ENCODE results near the gene H6PD.

The H6PD gene

DNA sequence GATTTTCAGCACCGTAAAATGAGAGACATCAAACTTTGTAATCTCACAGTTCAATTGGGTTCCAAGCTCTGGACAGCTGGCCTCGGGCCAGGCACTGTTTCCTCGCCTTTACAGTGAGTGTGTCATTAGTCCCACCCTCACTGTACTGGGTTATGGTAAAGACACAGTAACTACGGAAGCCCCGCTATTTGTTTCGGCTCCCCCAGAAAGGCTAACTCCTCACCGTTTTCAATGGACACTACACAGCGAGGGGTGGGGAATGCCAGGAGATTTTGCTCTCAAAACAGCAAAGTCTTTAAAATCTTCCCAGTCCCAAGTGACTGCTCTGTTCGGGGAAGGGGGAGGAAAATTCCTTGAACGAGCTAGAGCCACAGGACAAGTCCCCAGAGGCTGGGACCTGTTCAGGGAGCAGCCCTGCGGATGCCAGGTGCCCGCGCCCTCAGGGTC lies 57.4 kb downstream of the H6PD start:
- 3 to 34% methylated on average over 4 to 7 of the region's 13 CpGs for WGBS, 2 experiments (ENCODE audit: insufficient coverage in 2 of 2)
- H3K4me3 ChIP-seq (ENCODE audit: extremely low read depth, insufficient read depth, low read length, poor library complexity, severe bottlenecking): peak overlapping the region; percentile 78
- peaks cover 27% of the 10 kb centered on the region for H3K4me1 ChIP-seq (ENCODE audit: control insufficient read depth, insufficient read depth, low read length, poor library complexity, severe bottlenecking)
- peaks cover 7% of the 10 kb centered on the region for H3K9me3 ChIP-seq (ENCODE audit: control insufficient read depth, low read length)
- H3K27ac ChIP-seq (ENCODE audit: low read depth, low read length, severe bottlenecking): no peak overlapping the region
- H3K36me3 ChIP-seq (ENCODE audit: control insufficient read depth, insufficient read depth, low read length): peaks cover 12% of the 10 kb centered on the region

GRCh38 chr1:9292361-9293240 lies 58.0 kb downstream of the H6PD start, which contains the start of gene SPSB1:
SPSB1 (plus strand) TSS chr1:9292894; CDS start chr1:9355892, 62,998 bp downstream.
- WGBS, 2 experiments (ENCODE audit: insufficient coverage in 2 of 2): 1 to 4% methylated on average over 68 to 80 of the region's 119 CpGs
- Histone ChIP-seq H3K9me3 (ENCODE audit: control insufficient read depth, low read length) (peaks cover 7% of the 10 kb centered on the region), H3K36me3 (ENCODE audit: control insufficient read depth, insufficient read depth, low read length) (peaks cover 12% of the 10 kb centered on the region), H3K4me1 (ENCODE audit: control insufficient read depth, insufficient read depth, low read length, poor library complexity, severe bottlenecking) (peaks cover 27% of the 10 kb centered on the region), H3K27ac (ENCODE audit: low read depth, low read length, severe bottlenecking) (peak within 1 kb of the TSS; percentile 10), H3K4me3 (ENCODE audit: extremely low read depth, insufficient read depth, low read length, poor library complexity, severe bottlenecking) (peak within 1 kb of the TSS; percentile 78)

GRCh38 chr1:9293241-9293532 lies 58.6 kb downstream of the H6PD start:
- peaks cover 4% of the 10 kb centered on the region for H3K9me3 ChIP-seq (ENCODE audit: control insufficient read depth, low read length)
- peak overlapping the region; percentile 10 for H3K27ac ChIP-seq (ENCODE audit: low read depth, low read length, severe bottlenecking)
- peak overlapping the region; percentile 78 for H3K4me3 ChIP-seq (ENCODE audit: extremely low read depth, insufficient read depth, low read length, poor library complexity, severe bottlenecking)
- 0 to 1% methylated on average over 32 to 37 of the region's 43 CpGs for WGBS, 2 experiments (ENCODE audit: insufficient coverage in 2 of 2)
- peaks cover 27% of the 10 kb centered on the region for H3K4me1 ChIP-seq (ENCODE audit: control insufficient read depth, insufficient read depth, low read length, poor library complexity, severe bottlenecking)
- H3K36me3 ChIP-seq (ENCODE audit: control insufficient read depth, insufficient read depth, low read length): peaks cover 15% of the 10 kb centered on the region

GRCh38 chr1:9293533-9294404 lies 59.2 kb downstream of the H6PD start:
- H3K9me3 ChIP-seq (ENCODE audit: control insufficient read depth, low read length): no peaks in the 10 kb centered on the region
- H3K4me1 ChIP-seq (ENCODE audit: control insufficient read depth, insufficient read depth, low read length, poor library complexity, severe bottlenecking): peaks cover 27% of the 10 kb centered on the region
- peak overlapping the region; percentile 78 for H3K4me3 ChIP-seq (ENCODE audit: extremely low read depth, insufficient read depth, low read length, poor library complexity, severe bottlenecking)
- H3K27ac ChIP-seq (ENCODE audit: low read depth, low read length, severe bottlenecking): no peak overlapping the region
- 9 to 10% methylated on average over 40 of the region's 41 CpGs for WGBS, 2 experiments (ENCODE audit: insufficient coverage in 2 of 2)
- peaks cover 15% of the 10 kb centered on the region for H3K36me3 ChIP-seq (ENCODE audit: control insufficient read depth, insufficient read depth, low read length)

GRCh38 chr1:9294405-9294773 lies 59.8 kb downstream of the H6PD start:
- H3K4me3 ChIP-seq (ENCODE audit: extremely low read depth, insufficient read depth, low read length, poor library complexity, severe bottlenecking): peak overlapping the region; percentile 78
- peaks cover 27% of the 10 kb centered on the region for H3K4me1 ChIP-seq (ENCODE audit: control insufficient read depth, insufficient read depth, low read length, poor library complexity, severe bottlenecking)
- peaks cover 15% of the 10 kb centered on the region for H3K36me3 ChIP-seq (ENCODE audit: control insufficient read depth, insufficient read depth, low read length)
- no peaks in the 10 kb centered on the region for H3K9me3 ChIP-seq (ENCODE audit: control insufficient read depth, low read length)
- 85 to 100% methylated on average over 2 to 3 of the region's 6 CpGs for WGBS, 2 experiments (ENCODE audit: insufficient coverage in 2 of 2)
- no peak overlapping the region for H3K27ac ChIP-seq (ENCODE audit: low read depth, low read length, severe bottlenecking)

DNA sequence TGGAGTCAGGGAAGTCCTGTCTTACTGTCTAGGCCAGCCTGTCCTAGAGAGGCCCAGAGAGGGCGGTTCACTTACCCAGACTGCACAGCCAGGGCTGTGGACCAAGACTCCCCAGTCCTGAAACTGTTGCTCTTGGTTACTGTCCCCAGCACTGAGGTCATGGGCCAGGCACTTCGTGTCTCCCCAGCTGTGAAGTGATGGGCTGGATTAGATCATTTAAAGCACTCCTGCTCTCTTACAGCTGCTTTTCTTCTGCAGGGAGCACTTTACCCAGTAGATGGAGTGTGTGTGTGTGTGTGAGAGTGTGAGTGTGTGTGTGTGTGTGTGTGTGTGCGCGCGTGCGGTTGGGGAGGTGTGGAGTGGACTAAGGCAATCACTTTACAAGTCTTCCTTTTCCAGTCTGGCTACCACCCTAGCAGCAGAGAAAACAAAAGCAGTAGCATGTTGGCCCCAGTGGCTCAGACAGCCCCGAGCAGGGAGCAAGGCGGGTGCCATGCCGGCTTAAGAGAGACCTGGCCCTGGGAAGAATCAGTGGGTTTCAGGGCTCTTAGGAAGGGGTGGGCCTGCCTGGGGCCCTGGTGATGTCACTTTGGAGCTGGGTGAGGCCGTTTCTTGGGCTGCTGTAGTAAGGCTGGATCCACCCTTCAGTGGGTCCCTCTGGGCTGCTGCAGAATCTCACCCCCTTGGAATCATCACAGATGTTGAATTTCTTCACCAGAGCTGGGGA lies 60.5 kb downstream of the H6PD start:
- peaks cover 27% of the 10 kb centered on the region for H3K4me1 ChIP-seq (ENCODE audit: control insufficient read depth, insufficient read depth, low read length, poor library complexity, severe bottlenecking)
- H3K4me3 ChIP-seq (ENCODE audit: extremely low read depth, insufficient read depth, low read length, poor library complexity, severe bottlenecking): peak overlapping the region; percentile 78
- no peak overlapping the region for H3K27ac ChIP-seq (ENCODE audit: low read depth, low read length, severe bottlenecking)
- no peaks in the 10 kb centered on the region for H3K9me3 ChIP-seq (ENCODE audit: control insufficient read depth, low read length)
- H3K36me3 ChIP-seq (ENCODE audit: control insufficient read depth, insufficient read depth, low read length): peaks cover 15% of the 10 kb centered on the region
- WGBS, 2 experiments (ENCODE audit: insufficient coverage in 2 of 2): 85 to 94% methylated on average over 4 to 8 of the region's 10 CpGs

GRCh38 chr1:9295884-9296283 lies 61.3 kb downstream of the H6PD start:
- Histone ChIP-seq H3K4me1 (ENCODE audit: control insufficient read depth, insufficient read depth, low read length, poor library complexity, severe bottlenecking) (peaks cover 25% of the 10 kb centered on the region), H3K27ac (ENCODE audit: low read depth, low read length, severe bottlenecking) (no peak overlapping the region), H3K36me3 (ENCODE audit: control insufficient read depth, insufficient read depth, low read length) (peaks cover 17% of the 10 kb centered on the region), H3K4me3 (ENCODE audit: extremely low read depth, insufficient read depth, low read length, poor library complexity, severe bottlenecking) (no peak overlapping the region), H3K9me3 (ENCODE audit: control insufficient read depth, low read length) (no peaks in the 10 kb centered on the region)
- 91 to 97% methylated on average over 9 of the region's 9 CpGs for WGBS, 2 experiments (ENCODE audit: insufficient coverage in 2 of 2)

DNA sequence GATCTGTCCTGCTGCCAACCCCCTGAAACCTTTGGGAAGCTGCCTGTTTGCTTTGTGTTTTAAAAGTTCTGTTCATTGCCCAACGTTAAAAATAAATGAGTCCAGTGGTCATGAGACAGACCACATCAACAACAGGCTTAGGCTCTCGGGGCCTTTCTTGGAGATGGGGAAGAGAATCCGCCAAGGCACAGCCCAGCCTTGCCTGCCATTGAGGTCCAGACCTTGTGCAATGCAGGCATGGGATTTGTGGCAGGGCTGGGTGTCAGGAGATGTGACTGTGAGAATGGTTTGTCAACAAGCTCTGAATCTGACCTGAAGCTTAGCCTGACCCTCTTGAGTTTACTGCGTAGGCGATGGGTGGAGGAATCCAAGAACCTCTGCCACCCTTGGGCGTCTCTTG lies 62.3 kb downstream of the H6PD start:
- H3K36me3 ChIP-seq (ENCODE audit: control insufficient read depth, insufficient read depth, low read length): peaks cover 25% of the 10 kb centered on the region
- no peak overlapping the region for H3K4me3 ChIP-seq (ENCODE audit: extremely low read depth, insufficient read depth, low read length, poor library complexity, severe bottlenecking)
- peaks cover 27% of the 10 kb centered on the region for H3K4me1 ChIP-seq (ENCODE audit: control insufficient read depth, insufficient read depth, low read length, poor library complexity, severe bottlenecking)
- 90 to 100% methylated on average over 5 to 6 of the region's 6 CpGs for WGBS, 2 experiments (ENCODE audit: insufficient coverage in 2 of 2)
- H3K9me3 ChIP-seq (ENCODE audit: control insufficient read depth, low read length): no peaks in the 10 kb centered on the region
- H3K27ac ChIP-seq (ENCODE audit: low read depth, low read length, severe bottlenecking): no peak overlapping the region

GRCh38 chr1:9297831-9298230 lies 63.3 kb downstream of the H6PD start:
- WGBS, 2 experiments (ENCODE audit: insufficient coverage in 2 of 2): 82 to 89% methylated on average over 4 to 7 of the region's 9 CpGs
- Histone ChIP-seq H3K27ac (ENCODE audit: low read depth, low read length, severe bottlenecking) (no peak overlapping the region), H3K4me3 (ENCODE audit: extremely low read depth, insufficient read depth, low read length, poor library complexity, severe bottlenecking) (no peak overlapping the region), H3K36me3 (ENCODE audit: control insufficient read depth, insufficient read depth, low read length) (peaks cover 25% of the 10 kb centered on the region), H3K4me1 (ENCODE audit: control insufficient read depth, insufficient read depth, low read length, poor library complexity, severe bottlenecking) (peaks cover 37% of the 10 kb centered on the region), H3K9me3 (ENCODE audit: control insufficient read depth, low read length) (no peaks in the 10 kb centered on the region)

DNA sequence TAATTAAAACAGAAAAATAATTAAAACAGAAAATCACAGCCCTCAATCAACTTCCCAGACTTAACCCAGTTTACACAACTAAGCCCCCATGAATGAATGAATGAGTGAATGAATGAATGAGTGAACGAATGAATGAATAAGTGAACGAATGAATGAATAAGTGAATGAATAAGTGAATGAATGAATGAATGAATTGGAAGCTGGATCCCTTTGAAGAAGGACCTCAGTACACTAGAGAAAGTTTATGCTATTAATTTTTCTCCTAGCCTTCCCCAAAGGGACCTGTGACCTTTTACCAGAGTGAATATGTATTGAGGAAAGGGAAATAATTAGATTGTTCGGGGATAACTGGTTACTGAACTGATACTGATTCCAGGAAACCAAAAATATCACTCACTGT lies 63.7 kb downstream of the H6PD start:
- no peak overlapping the region for H3K27ac ChIP-seq (ENCODE audit: low read depth, low read length, severe bottlenecking)
- no peak overlapping the region for H3K4me3 ChIP-seq (ENCODE audit: extremely low read depth, insufficient read depth, low read length, poor library complexity, severe bottlenecking)
- H3K9me3 ChIP-seq (ENCODE audit: control insufficient read depth, low read length): no peaks in the 10 kb centered on the region
- 0% methylated on average over 1 to 2 of the region's 3 CpGs for WGBS, 2 experiments (ENCODE audit: insufficient coverage in 2 of 2)
- H3K36me3 ChIP-seq (ENCODE audit: control insufficient read depth, insufficient read depth, low read length): peaks cover 25% of the 10 kb centered on the region
- H3K4me1 ChIP-seq (ENCODE audit: control insufficient read depth, insufficient read depth, low read length, poor library complexity, severe bottlenecking): peaks cover 40% of the 10 kb centered on the region
